GM21786 (cell line): ENCODE results near the gene GPR55.

ENCODE experiments used
- ATAC-seq: cut with Tn5 transposase; IDR thresholded peaks from one replicate; pipeline ENCODE4 v1.9.1; 2021; ENCODE audit not compliant: unreplicated experiment

Gene GPR55

DNA sequence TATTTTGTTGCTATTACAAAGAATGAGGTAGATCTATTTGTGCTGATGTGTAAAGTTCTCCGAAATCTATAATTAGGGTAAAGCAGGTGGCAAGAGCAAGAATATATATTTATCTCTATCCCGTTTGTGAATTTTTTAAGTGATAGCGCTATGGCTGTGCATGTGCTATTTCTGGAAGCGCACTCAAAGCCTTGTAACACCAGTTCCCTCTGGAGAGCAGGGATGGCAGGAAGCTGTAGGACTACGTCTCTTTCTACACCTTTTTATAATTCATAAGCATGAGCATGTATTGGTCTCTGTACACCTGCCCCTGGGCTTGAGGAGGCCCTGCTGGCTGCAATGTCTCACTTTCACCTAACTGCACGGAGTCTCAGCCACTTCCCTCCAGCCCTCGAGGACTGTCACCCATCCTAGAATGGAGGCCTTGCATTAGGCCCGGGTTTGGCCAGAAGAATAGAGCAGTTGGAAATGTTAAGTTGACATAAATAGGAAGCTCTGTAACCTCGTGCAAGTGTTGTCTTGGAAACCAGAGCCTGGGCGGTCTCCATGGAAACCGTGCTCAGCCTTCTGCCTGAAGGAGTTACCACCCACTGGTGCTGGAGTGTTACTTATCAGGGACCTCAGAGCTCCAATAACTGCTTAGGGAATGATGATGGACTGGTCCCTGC, 39.4 kb downstream of the GPR55 start:
- no peak for ATAC-seq

GRCh38 chr2:230881840-230882239, 43.2 kb downstream of the GPR55 start:
- ATAC-seq: no peak

GRCh38 chr2:230879891-230880290, 45.2 kb downstream of the GPR55 start:
- ATAC-seq: no peak

- ATAC-seq: no peak
These were observed 45.7 kb downstream of the GPR55 start for GRCh38 chr2:230879271-230879882.

- ATAC-seq: no peak
These were observed 46.3 kb downstream of the GPR55 start for GRCh38 chr2:230878599-230879188.

DNA sequence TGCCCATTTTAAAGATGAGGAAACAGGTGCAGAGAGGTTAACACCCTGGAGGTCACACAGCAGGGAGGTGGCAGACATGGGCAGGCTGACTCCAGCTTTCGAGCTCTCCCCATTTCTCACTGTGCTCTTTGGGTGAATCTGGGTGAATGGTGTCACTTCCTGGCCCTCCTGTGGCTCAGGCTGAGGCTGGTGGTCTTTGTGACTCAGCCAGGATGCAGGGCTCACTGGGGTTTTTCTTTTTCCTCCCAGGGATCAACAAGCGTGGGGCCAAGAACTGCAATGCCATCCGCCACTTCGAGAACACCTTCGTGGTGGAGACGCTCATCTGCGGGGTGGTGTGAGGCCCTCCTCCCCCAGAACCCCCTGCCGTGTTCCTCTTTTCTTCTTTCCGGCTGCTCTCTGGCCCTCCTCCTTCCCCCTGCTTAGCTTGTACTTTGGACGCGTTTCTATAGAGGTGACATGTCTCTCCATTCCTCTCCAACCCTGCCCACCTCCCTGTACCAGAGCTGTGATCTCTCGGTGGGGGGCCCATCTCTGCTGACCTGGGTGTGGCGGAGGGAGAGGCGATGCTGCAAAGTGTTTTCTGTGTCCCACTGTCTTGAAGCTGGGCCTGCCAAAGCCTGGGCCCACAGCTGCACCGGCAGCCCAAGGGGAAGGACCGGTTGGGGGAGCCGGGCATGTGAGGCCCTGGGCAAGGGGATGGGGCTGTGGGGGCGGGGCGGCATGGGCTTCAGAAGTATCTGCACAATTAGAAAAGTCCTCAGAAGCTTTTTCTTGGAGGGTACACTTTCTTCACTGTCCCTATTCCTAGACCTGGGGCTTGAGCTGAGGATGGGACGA, 47.1 kb downstream of the GPR55 start:
- ATAC-seq: no peak

DNA sequence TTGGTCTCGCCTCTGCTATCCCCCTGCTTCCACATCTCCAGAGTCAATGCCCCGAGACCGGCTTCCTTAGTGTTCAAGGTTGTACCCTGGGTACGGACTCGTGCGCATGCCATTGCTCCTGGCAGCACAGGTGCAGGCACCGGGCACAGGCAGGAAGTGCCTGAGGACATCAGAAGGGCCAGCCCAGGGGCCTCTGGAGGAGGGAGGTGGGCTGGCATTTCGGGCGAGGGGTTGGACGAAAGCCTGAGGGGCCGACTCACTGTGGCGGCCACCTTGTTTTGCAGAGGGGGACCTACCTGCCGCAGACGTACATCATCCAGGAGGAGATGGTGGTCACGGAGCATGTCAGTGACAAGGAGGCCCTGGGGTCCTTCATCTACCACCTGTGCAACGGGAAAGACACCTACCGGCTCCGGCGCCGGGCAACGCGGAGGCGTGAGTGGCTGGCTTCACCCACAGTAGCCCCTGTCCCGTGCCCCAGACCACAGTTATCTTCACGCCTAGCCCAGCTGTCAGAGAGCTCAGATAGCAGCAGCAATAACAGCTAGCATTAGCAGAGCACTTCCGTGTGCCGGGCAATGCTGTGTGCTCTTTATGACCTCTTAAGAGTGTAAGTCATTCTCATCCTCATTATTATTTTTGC, 47.8 kb downstream of the GPR55 start:
- ATAC-seq: no peak

DNA sequence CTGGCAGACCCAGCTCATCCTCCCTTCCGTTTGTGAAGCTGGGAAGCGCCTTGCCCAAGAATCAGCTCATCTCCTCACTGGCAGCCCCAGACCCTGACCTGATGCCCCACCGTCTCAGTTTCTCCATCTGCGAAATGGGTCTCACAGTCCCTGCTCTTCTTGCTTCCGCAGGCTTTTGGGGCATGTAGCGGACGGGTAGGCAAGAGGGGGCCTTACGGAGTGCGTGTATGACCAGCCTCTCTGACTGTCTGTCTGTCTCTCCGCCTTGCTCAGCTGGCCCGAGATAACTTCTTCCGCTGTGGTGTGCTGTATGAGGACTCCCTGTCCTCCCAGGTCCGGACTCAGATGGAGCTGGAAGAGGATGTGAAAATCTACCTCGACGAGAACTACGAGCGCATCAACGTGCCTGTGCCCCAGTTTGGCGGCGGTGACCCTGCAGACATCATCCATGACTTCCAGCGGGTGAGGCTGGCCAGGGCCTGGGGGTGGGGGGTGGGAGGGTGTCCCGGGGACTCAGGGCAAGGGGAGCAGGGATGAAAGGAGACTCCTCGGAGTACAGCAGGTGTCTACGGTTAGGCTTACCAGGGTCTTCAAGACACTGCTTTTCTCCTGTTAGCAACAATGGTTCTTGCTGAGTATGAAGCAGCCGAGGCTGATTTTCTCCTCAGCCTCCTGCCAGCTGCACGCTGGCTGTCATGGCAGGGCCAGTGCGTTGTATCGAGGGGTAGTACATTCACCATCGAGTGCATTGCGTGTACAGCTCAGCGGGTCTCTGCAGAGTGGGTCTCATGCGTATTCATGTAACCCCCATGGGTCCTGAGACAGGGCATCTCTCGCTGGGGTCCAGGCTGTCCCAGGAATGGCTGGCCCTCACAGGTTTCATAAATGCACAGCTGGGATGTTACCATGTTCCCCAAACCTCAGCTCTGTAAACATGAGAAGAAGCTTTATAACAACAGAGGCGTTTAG, 49.4 kb downstream of the GPR55 start:
- no peak for ATAC-seq

DNA sequence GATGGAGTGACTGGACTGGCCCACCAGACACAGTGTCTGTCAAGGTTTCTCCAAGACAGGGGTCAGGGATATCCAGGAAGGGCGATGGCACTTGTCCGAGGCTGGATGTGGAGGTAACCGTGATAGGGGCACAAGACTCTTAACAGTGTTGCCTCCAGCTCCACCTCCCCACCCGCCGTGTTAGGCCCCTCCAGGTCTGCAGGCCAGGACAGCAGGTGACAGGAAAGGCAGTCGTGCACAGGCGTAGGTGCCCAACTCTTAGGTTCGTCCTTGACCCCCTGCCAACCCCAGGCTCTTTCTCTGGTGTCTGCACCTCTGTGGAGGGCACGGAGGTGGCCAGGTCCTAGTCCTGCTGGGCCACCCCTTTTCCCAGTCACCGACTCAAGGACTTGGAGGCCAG, 50.2 kb downstream of the GPR55 start:
- no peak for ATAC-seq

DNA sequence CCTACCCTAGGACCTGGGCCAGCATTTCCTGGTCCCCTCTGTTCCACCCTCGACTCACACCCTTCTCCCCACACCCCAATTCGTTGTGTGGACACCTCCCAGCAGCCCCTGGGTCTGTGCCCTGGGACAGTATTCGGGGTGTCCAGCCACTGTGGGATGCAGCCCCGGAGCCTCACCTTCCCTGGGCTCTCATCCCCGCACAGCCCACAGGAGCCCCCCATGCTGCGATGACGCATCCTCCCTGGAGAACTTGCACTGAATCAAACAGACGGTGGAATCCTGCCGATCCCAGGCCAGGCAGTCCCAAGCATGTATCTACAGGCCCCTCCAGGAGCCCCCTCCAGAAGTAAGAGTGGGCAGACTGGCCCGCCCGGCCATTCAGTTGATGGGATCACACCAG, 50.6 kb downstream of the GPR55 start:
- no peak for ATAC-seq

DNA sequence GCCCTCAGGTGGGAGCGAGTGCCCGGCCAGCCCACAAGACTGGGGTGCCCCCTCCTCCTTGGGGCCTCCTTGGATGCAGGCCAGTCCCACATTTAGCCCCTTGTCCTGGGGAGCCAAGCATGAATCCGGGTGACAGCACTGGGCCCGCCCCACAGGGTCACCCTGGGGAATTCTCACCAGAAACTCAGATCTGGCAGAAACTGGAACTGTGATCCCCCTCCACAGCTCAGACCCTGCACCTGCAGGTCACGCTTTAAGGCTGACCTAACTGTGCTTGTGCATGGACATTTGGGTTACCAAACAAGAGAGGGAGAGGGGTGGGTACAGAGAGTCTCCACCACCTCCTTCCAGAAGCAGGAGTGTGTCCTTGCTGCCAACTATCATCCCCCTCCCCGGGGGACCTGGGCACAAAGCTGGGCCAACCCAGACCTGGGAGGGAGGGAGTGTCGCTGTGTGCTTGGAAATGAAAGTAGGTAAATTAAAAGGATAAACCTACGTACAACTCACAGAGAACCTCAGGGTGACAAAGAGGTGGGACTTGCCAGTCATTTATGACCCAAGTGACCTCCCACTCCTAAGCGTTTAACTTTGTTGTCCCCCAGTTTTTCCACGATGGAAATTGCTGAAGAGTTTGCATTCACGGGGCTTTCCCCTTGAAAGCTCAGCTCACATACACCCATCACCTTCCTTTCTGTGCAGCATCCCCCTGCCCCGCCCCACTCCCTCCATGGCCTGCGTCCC, 51.2 kb downstream of the GPR55 start:
- ATAC-seq: peak; percentile 72

- peak; percentile 66 for ATAC-seq
These were observed 51.9 kb downstream of the GPR55 start for GRCh38 chr2:230872968-230873660.

- ATAC-seq: no peak
These were observed 52.7 kb downstream of the GPR55 start for GRCh38 chr2:230872151-230872967.

GRCh38 chr2:230871361-230872150, 53.5 kb downstream of the GPR55 start:
- no peak for ATAC-seq

GRCh38 chr2:230870544-230871360, 54.3 kb downstream of the GPR55 start:
- no peak for ATAC-seq

DNA sequence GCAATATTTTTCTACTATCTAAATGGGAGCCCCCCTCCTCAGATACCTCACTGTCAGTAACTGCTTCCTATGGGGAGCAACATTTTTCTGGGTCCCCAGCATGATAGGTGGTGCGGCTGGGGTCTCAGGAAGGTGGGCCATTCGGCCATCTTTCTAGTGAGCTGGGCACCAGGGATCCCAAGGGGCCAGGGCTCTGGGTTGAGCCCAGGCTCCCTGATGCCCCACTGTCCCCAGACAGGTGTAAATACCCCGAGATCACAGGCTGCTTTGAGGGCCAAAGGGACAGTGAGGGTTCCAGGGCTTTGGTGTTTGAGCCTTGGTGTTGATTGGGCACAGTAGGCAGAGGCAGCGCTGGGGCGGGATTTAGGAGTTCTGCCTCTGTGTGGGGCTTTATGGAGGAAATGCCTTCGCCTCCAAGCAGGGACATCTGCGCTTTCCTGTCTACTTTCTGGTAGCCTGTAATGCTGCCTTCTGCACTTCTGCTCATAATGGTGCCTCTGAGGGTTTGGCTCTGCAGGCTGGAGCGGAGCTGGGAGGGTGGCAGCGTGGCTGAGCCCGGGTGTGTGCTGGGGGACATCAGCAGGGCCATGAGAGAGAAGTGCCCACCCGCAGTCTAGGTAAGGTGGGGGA, 55.0 kb downstream of the GPR55 start:
- no peak for ATAC-seq
